ENCODE data around the gene SFN. TPM values are rescaled to one million over a fixed set of nuclear protein-coding genes. Genes with fewer than 3 reads are reported as not detected.
A peak's percentile ranks its signal among the peaks of the same experiment; 100 is the strongest.

Gene SFN
- total RNA-seq, 1 donor from 2014 or later: 465 TPM

DNA sequence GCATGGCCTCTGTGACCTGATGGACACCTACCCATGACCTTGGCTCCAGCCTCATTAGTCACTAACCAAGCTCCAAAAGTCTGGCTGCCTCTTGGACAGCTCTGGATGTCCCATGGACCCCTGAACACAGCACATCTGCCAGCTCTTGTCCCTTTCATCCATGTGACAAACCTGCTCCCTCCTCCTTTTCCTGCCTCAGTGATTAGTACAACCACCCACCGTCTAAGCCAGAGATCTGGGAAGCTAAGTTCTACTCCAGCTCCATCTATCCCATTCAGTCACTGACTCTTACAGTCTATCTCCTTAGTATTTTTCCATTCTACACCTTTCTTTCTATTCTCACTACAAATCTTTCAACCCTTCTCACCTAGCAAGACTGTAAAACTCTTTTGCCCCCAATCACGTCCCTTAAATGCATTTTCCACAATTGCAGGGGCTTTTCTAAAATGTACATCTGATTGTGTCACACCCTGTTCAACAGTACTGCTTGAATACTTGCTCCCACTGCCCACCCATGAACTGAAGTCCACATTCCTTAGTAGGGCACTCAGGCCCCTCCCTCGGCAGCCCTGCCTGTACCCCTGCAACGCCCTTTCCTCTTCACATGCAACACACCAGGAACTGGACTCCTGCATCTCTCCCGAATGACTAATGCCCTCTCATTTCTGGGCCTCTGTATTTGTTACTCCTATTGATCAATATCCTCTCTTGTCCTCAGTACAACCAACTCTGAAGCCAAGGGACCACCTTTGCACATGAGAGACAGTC, 19.9 kb downstream of the SFN start:
- H3K36me3 ChIP-seq (ENCODE audit: control insufficient read depth, insufficient read depth, low read length): peaks cover 25% of the 10 kb centered on the region
- FAIRE-seq: no peak
- TF ChIP-seq, protein P1, sequence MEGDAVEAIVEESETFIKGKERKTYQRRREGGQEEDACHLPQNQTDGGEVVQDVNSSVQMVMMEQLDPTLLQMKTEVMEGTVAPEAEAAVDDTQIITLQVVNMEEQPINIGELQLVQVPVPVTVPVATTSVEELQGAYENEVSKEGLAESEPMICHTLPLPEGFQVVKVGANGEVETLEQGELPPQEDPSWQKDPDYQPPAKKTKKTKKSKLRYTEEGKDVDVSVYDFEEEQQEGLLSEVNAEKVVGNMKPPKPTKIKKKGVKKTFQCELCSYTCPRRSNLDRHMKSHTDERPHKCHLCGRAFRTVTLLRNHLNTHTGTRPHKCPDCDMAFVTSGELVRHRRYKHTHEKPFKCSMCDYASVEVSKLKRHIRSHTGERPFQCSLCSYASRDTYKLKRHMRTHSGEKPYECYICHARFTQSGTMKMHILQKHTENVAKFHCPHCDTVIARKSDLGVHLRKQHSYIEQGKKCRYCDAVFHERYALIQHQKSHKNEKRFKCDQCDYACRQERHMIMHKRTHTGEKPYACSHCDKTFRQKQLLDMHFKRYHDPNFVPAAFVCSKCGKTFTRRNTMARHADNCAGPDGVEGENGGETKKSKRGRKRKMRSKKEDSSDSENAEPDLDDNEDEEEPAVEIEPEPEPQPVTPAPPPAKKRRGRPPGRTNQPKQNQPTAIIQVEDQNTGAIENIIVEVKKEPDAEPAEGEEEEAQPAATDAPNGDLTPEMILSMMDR (IDR thresholded peaks at IDR 0.05; ENCODE audit: insufficient read depth, low read length, severe bottlenecking): no peak
- H3K27me3 ChIP-seq (ENCODE audit: control insufficient read depth, insufficient read depth, low read length): no peaks in the 10 kb centered on the region
- H3K4me3 ChIP-seq (ENCODE audit: low read depth, low read length): no peak overlapping the region
- no peak for DNase-seq (ENCODE audit: low read depth)

DNA sequence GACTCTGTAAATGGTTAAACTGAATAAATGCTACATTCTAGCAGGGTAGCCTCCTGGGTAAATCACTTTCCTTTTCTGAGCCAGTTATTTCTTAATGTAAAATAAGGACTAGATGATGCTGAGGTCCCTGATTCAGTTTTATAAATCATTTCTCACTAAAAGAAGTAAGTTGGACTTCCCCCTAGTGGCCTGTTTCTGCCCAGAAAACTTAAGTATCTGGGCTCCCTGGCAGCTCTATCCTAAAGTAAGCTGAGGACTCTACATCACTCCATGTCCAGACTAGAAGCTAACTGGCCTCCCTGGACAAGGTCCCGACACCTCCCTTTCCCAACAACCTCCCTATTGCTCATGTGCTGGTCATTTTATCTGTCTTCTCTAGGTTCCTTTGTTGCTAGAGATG, 24.2 kb downstream of the SFN start:
- H3K27me3 ChIP-seq (ENCODE audit: control insufficient read depth, insufficient read depth, low read length): no peaks in the 10 kb centered on the region
- no peak for FAIRE-seq

GRCh38 chr1:26888231-26888630, 25.3 kb downstream of the SFN start:
- TF ChIP-seq, protein P1 (IDR thresholded peaks at IDR 0.05; ENCODE audit: insufficient read depth, low read length, severe bottlenecking): no peak
- H3K27me3 ChIP-seq (ENCODE audit: control insufficient read depth, insufficient read depth, low read length): no peaks in the 10 kb centered on the region
- H3K4me3 ChIP-seq (ENCODE audit: low read depth, low read length): no peak overlapping the region
- FAIRE-seq: no peak
- DNase-seq (ENCODE audit: low read depth): no peak
- peaks cover 29% of the 10 kb centered on the region for H3K36me3 ChIP-seq (ENCODE audit: control insufficient read depth, insufficient read depth, low read length)

More for the DNA sequence above, 24.2 kb downstream of the SFN start:
- H3K4me3 ChIP-seq (ENCODE audit: low read depth, low read length): no peak overlapping the region
- H3K36me3 ChIP-seq (ENCODE audit: control insufficient read depth, insufficient read depth, low read length): peaks cover 30% of the 10 kb centered on the region
- peak; percentile 41 for DNase-seq (ENCODE audit: low read depth)
- TF ChIP-seq, protein P1 (IDR thresholded peaks at IDR 0.05; ENCODE audit: insufficient read depth, low read length, severe bottlenecking): peak; percentile 59

DNA sequence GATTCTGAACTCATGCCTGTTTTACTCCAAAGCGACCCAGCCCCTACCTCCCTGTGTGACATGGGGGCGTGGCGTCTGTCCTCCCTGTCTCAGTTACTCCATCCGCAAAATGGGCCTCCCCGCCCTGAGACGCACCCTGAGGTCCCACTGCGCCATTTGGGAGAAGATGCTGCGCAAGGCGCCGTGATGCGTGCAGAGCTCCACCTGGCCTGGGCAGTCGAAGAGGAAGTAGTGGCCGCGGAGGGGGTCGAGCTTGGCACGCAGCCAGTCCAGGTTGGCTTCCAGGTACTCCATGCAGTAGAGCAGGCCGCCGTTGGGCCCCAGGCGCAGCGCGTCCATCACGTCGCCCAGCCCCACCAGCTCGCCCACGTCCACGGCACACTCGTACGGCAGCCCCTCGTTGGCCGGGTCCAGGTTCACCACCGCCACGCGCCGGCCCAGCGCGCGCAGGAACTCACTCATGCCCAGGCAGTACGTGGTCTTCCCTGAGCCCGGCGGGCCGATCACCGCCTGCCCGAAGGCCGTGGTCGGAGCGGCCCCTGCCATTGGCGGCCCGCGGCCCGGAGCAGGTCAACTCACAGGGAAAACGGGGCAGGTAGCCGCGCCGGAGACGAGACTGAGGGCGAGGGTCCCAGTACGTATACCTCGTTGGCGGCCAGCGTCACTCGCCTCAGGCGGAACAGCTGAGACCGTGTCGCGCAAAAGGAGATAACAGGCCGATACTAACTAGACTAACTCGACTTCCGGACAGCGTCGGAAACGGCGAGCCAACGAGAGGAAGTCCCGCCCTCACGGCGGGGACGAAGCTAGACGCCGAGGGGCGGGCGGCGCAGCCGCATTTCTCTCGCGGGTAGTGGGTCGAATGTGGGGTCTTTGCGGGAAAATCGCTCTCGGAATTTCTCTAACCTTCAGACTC, 26.9 kb downstream of the SFN start, which contains the start of gene GPN2:
TSS of gene GPN2 (minus strand) at position 733 of the 916 bp plus-strand sequence. CDS start at position 546, 187 bp downstream.
- DNase-seq (ENCODE audit: low read depth) (peak; percentile 75), FAIRE-seq (no peak)
- TF ChIP-seq, protein P1 (IDR thresholded peaks at IDR 0.05; ENCODE audit: insufficient read depth, low read length, severe bottlenecking): no peak
- Histone ChIP-seq H3K27me3 (ENCODE audit: control insufficient read depth, insufficient read depth, low read length) (no peaks in the 10 kb centered on the region), H3K36me3 (ENCODE audit: control insufficient read depth, insufficient read depth, low read length) (peaks cover 22% of the 10 kb centered on the region), H3K4me3 (ENCODE audit: low read depth, low read length) (peak within 1 kb of the TSS; percentile 82)

- H3K36me3 ChIP-seq (ENCODE audit: control insufficient read depth, insufficient read depth, low read length): peaks cover 21% of the 10 kb centered on the region
- FAIRE-seq: no peak
- TF ChIP-seq, protein P1 (IDR thresholded peaks at IDR 0.05; ENCODE audit: insufficient read depth, low read length, severe bottlenecking): no peak
Measured at GRCh38 chr1:26890467-26890796, 27.5 kb downstream of the SFN start.

More at GRCh38 chr1:26890467-26890796, 27.5 kb downstream of the SFN start:
- H3K27me3 ChIP-seq (ENCODE audit: control insufficient read depth, insufficient read depth, low read length): no peaks in the 10 kb centered on the region
- no peak for DNase-seq (ENCODE audit: low read depth)
- peak overlapping the region; percentile 82 for H3K4me3 ChIP-seq (ENCODE audit: low read depth, low read length)
